Measurements from ENCODE around the gene SBF2. TPM values are rescaled to one million over a fixed set of nuclear protein-coding genes. Genes with fewer than 3 reads are reported as not detected.

The SBF2 gene
- total and polyA plus RNA-seq, 2 donors (not counting 3 experiments of a cell fraction or from before 2014, with no cell fraction given): 15.4 to 42.4 TPM

DNA sequence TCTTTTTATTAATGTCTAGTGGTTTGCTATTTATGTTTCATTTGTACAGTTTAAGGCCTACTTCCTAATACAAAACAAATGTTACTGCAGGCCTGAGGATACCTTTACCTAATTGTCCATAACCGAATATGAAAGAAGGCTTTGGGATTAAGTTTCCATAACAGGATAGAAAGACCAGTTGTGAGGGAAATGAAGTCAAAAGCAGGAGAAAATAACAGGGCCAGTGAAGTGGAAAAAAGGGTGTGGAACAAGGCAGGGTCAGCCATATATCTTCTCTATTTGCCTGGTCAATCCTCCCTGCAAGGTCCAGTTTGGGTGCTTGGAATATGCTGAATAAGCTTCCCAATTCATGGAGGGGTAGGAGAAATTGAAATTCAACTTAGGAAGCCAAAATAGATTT is 418.6 kb downstream of the SBF2 start:
- Histone ChIP-seq H3K79me2 (ENCODE audit: control insufficient read depth, insufficient read depth, low read length) (no peaks in the 10 kb centered on the region), H3K4me1 (ENCODE audit: control insufficient read depth, extremely low read depth, insufficient read depth, low read length) (no peaks in the 10 kb centered on the region), H3K9me1 (replicated peaks; ENCODE audit: control insufficient read depth, extremely low read depth, insufficient read depth, low read length) (no peaks in the 10 kb centered on the region), H3K4me2 (ENCODE audit: insufficient read depth, low read length) (no peak overlapping the region), H3K36me3 (ENCODE audit: control insufficient read depth in 2 of 2, extremely low read depth in 1 of 2, insufficient read depth in 2 of 2, low read length in 2 of 2) (no peaks in the 10 kb centered on the region), H3K27ac (ENCODE audit: insufficient read depth, low read depth, low read length) (no peak overlapping the region), H3K4me3 (replicated peaks in 1 of 3; ENCODE audit: insufficient read depth in 1 of 3, low read depth in 1 of 3, low read length in 3 of 3) (no peak overlapping the region), H3K9me3 (replicated peaks; ENCODE audit: control insufficient read depth, insufficient read depth, low read length) (no peaks in the 10 kb centered on the region), H3K27me3 (ENCODE audit: control insufficient read depth in 2 of 2, insufficient read depth in 2 of 2, low read length in 2 of 2) (no peaks in the 10 kb centered on the region), H2AFZ (ENCODE audit: low read depth, low read length) (no peak overlapping the region), H4K20me1 (replicated peaks; ENCODE audit: control insufficient read depth, extremely low read depth, insufficient read depth, low read length) (no peaks in the 10 kb centered on the region), H3K9ac (replicated peaks; ENCODE audit: extremely low read depth, insufficient read depth, low read length) (no peak overlapping the region)
- ChIA-PET CTCF (interaction anchor here (2.3 kb wide), 2 partner anchors 8 to 13 kb away, joined by 6 to 13 read pairs; no protein-coding TSS in a partner anchor), POLR2A (no interaction called here)
- FAIRE-seq: no peak
- dilution Hi-C loops (cut with MboI; ENCODE audit: extremely low pct_ligation_motif_present, low sequenced_read_pairs): no loop called here
- DNase-seq (ENCODE audit: low read depth, low spot score): no peak
- TF ChIP-seq POLR2A (IDR thresholded peaks at IDR 0.05; ENCODE audit: low read depth, low read length): no peak
- no peak for TF ChIP-seq FOS (IDR thresholded peaks at IDR 0.05; ENCODE audit: borderline replicate concordance, insufficient read depth, low read length)
- TF ChIP-seq, protein P1, sequence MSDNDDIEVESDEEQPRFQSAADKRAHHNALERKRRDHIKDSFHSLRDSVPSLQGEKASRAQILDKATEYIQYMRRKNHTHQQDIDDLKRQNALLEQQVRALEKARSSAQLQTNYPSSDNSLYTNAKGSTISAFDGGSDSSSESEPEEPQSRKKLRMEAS (IDR thresholded peaks at IDR 0.05; ENCODE audit: insufficient read depth, insufficient read length): no peak
- TF ChIP-seq MYC (IDR thresholded peaks at IDR 0.05; ENCODE audit: low read depth, low read length): no peak
- TF ChIP-seq, protein P2, sequence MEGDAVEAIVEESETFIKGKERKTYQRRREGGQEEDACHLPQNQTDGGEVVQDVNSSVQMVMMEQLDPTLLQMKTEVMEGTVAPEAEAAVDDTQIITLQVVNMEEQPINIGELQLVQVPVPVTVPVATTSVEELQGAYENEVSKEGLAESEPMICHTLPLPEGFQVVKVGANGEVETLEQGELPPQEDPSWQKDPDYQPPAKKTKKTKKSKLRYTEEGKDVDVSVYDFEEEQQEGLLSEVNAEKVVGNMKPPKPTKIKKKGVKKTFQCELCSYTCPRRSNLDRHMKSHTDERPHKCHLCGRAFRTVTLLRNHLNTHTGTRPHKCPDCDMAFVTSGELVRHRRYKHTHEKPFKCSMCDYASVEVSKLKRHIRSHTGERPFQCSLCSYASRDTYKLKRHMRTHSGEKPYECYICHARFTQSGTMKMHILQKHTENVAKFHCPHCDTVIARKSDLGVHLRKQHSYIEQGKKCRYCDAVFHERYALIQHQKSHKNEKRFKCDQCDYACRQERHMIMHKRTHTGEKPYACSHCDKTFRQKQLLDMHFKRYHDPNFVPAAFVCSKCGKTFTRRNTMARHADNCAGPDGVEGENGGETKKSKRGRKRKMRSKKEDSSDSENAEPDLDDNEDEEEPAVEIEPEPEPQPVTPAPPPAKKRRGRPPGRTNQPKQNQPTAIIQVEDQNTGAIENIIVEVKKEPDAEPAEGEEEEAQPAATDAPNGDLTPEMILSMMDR (IDR thresholded peaks at IDR 0.05; ENCODE audit: extremely low read depth in 1 of 2, insufficient read depth in 1 of 2, low read depth in 1 of 2, low read length in 2 of 2): no peak
- TF ChIP-seq EZH2 (IDR thresholded peaks at IDR 0.05; ENCODE audit: borderline replicate concordance, low read depth, low read length, severe bottlenecking): no peak
- TF ChIP-seq GATA2 (IDR thresholded peaks at IDR 0.05; ENCODE audit: insufficient read depth, insufficient read length, low read depth, low read length): no peak
- TF ChIP-seq JUN (IDR thresholded peaks at IDR 0.05; ENCODE audit: borderline replicate concordance, insufficient read depth, insufficient read length, low read depth): no peak
- no peak for TF ChIP-seq POLR2AphosphoS5 (IDR thresholded peaks at IDR 0.05; ENCODE audit: insufficient read depth, low read depth, low read length)
- BruUV-seq (replicated peaks): no TSS peak
- intact Hi-C loops (cut with micrococcal nuclease): no loop called here
